Right atrium auricular region (tissue), 2 donors: ENCODE measurements around the gene TRMT10B. TPM values are rescaled to one million over a fixed set of nuclear protein-coding genes. Genes with fewer than 3 reads are reported as not detected.

Experiments
- DNase-seq: peaks from one replicate; pipeline ENCODE4 v3.0.0-alpha.2; 2019; ENCODE audit warnings: low spot score
- H3K27ac ChIP-seq, 2 donors: fragments of 200-600 bp; sonication (generic); 1 replicate in 1 of 2; 2 replicates in 1 of 2; pipeline ENCODE4 v1.5.1; 2016 to 2019
- H3K27me3 ChIP-seq, 2 donors: fragments of 200-600 bp; sonication (generic); one replicate each; pipeline versions ENCODE4 v1.5.1 to v1.6.0; 2017 to 2019
- H3K36me3 ChIP-seq: fragments of 200-600 bp; sonication (generic); one replicate; pipeline ENCODE4 v1.5.1; 2016
- H3K4me1 ChIP-seq, 2 donors: fragments of 200-600 bp; sonication (generic); one replicate each; pipeline versions ENCODE4 v1.5.1 to v1.6.0; 2017 to 2019
- H3K4me3 ChIP-seq, 2 donors: fragments of 200-600 bp; sonication (generic); 1 replicate in 1 of 2; 2 replicates in 1 of 2; pipeline ENCODE4 v1.5.1; 2017 to 2019; ENCODE audit warnings: mild to moderate bottlenecking in 1 of 2, moderate library complexity in 1 of 2
- H3K9me3 ChIP-seq, 2 donors: fragments of 200-600 bp; sonication (generic); one replicate each; pipeline ENCODE4 v1.5.1; 2019
- CTCF ChIP-seq, 2 donors: fragments of 200-600 bp; sonication (generic); IDR thresholded peaks; one replicate each; pipeline ENCODE4 v1.5.1; 2019; ENCODE audit warnings: antibody characterized with exemption in 2 of 2
- total RNA-seq, 2 donors: library from RNA; depleted of rRNA; stranded (reverse); fragments of >200 nt; gene quantifications; one replicate each; pipeline ENCODE4 v1.1.0, GENCODE V29; 2016

TRMT10B gene
- total RNA-seq, 2 donors from 2014 or later: 2.5 to 3.9 TPM

GRCh38 chr9:37740631-37741328 is 12.8 kb upstream of the TRMT10B start:
- H3K4me3 ChIP-seq: no peak overlapping the region
- H3K4me1 ChIP-seq: no peaks in the 10 kb centered on the region
- TF ChIP-seq CTCF (IDR thresholded peaks at IDR 0.05): no peak
- no peak overlapping the region for H3K27ac ChIP-seq
- H3K9me3 ChIP-seq: no peaks in the 10 kb centered on the region
- no peaks in the 10 kb centered on the region for H3K27me3 ChIP-seq
- no peak for DNase-seq
- no peaks in the 10 kb centered on the region for H3K36me3 ChIP-seq

GRCh38 chr9:37745970-37746369 is 7.6 kb upstream of the TRMT10B start:
- Histone ChIP-seq H3K36me3 (no peaks in the 10 kb centered on the region), H3K4me3 (no peak overlapping the region), H3K9me3 (no peaks in the 10 kb centered on the region), H3K27ac (no peak overlapping the region), H3K4me1 (no peaks in the 10 kb centered on the region), H3K27me3 (no peaks in the 10 kb centered on the region)
- no peak for TF ChIP-seq CTCF (IDR thresholded peaks at IDR 0.05)
- peak; percentile 49 for DNase-seq

DNA sequence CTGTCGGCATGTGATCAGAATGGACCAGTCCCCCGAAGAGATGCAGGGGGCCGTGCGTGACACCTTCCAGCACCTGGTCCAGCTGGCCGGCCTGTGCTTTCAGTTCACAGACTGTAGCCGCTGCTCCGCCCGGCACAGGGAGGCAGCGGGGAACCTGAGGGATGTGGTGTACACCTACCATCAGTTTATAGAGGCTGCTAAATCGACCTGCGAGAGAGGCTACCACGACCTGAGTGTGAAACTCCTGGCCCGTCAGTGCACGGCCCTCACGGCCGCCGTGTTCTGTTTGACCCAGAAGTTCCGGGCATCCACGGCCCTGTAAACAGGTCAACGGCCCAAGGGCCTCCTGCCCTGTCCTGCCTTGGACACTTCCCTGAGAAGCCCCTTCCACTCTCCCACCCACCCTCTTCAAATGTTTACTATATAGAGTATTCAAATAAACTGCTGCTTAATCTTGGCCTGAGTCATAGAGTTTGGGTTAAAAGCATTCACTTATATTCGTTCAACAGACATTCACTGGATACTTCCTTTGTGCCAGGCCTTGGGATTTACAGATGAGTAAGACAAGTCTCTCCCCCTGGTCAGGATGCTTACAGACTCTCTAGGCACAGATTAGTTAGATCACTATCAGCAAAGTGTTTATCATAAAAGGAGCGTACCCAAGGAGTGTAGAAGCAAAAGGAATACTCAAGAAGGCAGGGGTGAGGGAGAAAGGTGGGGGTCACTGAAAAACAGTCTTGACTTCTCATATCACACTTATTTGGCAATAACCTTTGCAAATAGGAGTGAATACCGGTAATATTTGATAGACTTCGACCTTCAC is 6.9 kb upstream of the TRMT10B start:
- no peak for DNase-seq
- no peaks in the 10 kb centered on the region for H3K4me1 ChIP-seq
- no peak overlapping the region for H3K27ac ChIP-seq
- no peak overlapping the region for H3K4me3 ChIP-seq
- no peaks in the 10 kb centered on the region for H3K9me3 ChIP-seq
- TF ChIP-seq CTCF (IDR thresholded peaks at IDR 0.05): no peak
- no peaks in the 10 kb centered on the region for H3K36me3 ChIP-seq
- no peaks in the 10 kb centered on the region for H3K27me3 ChIP-seq

DNA sequence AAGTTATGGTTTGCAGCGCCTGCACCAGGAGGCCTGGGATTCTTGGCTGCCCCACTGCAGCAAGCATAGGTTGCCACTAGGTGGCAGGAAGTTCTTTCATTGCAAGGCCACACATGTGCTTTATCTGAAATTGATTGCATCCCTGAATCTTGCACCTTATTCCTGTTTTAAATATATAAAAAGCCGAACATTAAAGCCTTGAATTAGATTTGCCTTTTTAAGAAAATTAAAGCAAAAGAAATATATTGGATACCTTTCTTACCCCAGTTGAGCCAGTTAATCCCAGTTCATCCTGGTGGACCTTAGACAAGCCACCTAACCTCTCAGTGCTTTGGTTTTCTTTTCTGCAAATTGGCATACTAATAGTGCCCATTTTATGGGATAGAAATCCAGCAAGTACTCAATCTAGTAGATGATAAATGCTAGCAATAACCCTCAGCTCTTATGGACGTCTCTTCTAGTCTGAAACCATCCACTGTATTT is 6.3 kb upstream of the TRMT10B start:
- Histone ChIP-seq H3K27ac (no peak overlapping the region), H3K27me3 (no peaks in the 10 kb centered on the region), H3K4me3 (no peak overlapping the region), H3K4me1 (no peaks in the 10 kb centered on the region), H3K36me3 (no peaks in the 10 kb centered on the region), H3K9me3 (no peaks in the 10 kb centered on the region)
- peak; percentile 58 for DNase-seq
- peak; percentile 82 to 90 for TF ChIP-seq CTCF (IDR thresholded peaks at IDR 0.05)

DNA sequence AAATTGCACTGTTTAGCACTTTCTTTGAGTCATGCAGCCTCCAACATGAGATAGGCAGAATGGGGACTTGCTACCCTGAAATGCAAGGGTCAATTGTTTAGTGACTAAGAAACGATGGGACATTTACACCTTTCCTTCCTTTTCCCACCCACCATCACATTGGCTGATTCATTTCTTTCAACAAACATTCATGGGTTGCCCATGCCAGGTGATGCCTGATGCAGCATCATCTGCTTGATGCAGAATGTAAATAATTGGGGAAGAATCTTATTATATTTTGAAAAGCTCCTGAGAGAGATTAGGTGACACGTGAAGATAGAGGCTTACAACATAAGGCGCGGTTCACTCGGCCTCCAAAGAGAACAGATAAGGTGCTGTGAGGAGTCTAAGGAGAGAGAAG is 4.5 kb upstream of the TRMT10B start:
- TF ChIP-seq CTCF (IDR thresholded peaks at IDR 0.05): no peak
- H3K36me3 ChIP-seq: no peaks in the 10 kb centered on the region
- no peak for DNase-seq

More for the DNA sequence above, 4.5 kb upstream of the TRMT10B start:
- no peaks in the 10 kb centered on the region for H3K9me3 ChIP-seq
- H3K4me3 ChIP-seq: no peak overlapping the region
- H3K27ac ChIP-seq: no peak overlapping the region
- no peaks in the 10 kb centered on the region for H3K27me3 ChIP-seq
- H3K4me1 ChIP-seq: peaks cover 0 to 5% of the 10 kb centered on the region in 2 donors
